ENCODE data around the gene EEF1AKMT2. TPM values are rescaled to one million over a fixed set of nuclear protein-coding genes. Genes with fewer than 3 reads are reported as not detected.

EEF1AKMT2 gene
- total RNA-seq, 1 experiment from 2014 or later = 29.9 TPM

Small RNAs within 50 kb of the gene (small RNA-seq; reads per million reads assigned to genes)
- not detected for gene RF00019

Other genes starting within 250 kb of the EEF1AKMT2 start
- 12.6 and 17.6 TPM in 2 replicates for gene FAM53B, start 47.5 kb downstream of the EEF1AKMT2 start, total RNA-seq (2014; rRNA removed; shearing (Covaris generic))
- gene ABRAXAS2, start 9.9 kb upstream of the EEF1AKMT2 start, total RNA-seq (2014; rRNA removed; shearing (Covaris generic)) = 15.4 and 15.6 TPM in 2 replicates
- gene ZRANB1, start 150.2 kb upstream of the EEF1AKMT2 start, total RNA-seq (2014; rRNA removed; shearing (Covaris generic)) = 11.3 and 11.5 TPM in 2 replicates

Measured in HT1080 (cell line).